HG02943 (cell line): ENCODE measurements around the gene SEC14L6.

Source experiments
- ATAC-seq: cut with Tn5 transposase; IDR thresholded peaks from one replicate; pipeline ENCODE4 v1.9.1; 2021; ENCODE audit warnings: mild to moderate bottlenecking, low read depth, moderate library complexity; ENCODE audit not compliant: unreplicated experiment

SEC14L6 gene

GRCh38 chr22:30502911-30503310, 43.6 kb downstream of the SEC14L6 start:
- ATAC-seq: no peak

GRCh38 chr22:30502153-30502552, 44.4 kb downstream of the SEC14L6 start:
- no peak for ATAC-seq

DNA sequence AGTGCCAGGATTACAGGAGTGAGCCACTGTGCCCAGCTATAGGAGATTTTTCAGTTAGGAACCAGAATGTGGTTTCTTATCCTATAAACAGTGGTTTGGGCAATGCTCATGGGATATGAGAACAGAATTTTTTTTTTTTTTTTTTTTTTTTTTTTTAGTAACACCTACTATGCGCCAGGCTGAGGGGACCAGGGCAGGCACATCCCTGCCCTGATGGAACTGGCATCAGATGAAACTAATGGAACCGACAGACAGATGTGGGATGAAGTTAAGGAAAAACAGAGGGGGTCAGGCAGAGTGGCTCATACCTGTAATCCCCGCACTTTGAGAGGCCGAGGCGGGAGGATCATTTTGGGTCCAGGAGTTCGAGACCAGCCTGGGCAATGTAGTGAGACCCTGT, 45.9 kb downstream of the SEC14L6 start:
- no peak for ATAC-seq

GRCh38 chr22:30497466-30498150, 48.9 kb downstream of the SEC14L6 start:
- no peak for ATAC-seq

DNA sequence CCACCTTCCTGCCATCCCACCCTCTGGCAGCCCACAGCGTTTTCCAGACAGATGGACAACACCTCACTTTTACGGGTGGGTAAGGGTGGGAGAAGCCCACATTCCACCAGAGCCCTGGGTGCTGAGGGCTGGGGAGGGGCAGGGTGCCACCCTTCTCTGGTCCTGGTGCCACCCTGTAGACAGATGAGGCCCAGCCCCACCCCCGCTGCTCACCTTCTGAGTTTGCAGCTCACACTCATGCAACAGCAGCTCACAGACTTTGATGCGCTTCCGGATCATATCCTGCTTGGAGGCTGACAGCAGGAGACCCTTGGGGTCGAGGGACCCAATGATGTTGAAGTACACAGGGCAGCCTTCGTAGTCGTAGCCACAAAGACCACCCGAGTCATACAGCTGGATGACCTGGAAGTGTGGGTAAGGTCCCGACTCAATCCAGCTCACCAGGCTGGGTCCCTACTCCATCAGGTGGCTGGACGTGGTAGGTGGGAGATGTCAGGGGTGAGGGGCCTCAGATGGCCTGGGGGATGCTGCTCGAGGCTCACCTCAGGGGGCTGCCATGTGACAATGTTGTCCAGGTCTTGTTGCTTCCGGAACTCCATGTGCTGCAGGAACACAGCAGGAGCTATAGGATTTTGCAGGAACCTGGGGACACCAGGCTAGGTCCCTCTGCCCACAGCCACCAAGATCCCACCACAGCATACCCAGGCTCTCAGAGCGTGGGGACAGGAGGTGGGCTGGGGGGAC, 51.3 kb downstream of the SEC14L6 start:
- ATAC-seq: no peak

DNA sequence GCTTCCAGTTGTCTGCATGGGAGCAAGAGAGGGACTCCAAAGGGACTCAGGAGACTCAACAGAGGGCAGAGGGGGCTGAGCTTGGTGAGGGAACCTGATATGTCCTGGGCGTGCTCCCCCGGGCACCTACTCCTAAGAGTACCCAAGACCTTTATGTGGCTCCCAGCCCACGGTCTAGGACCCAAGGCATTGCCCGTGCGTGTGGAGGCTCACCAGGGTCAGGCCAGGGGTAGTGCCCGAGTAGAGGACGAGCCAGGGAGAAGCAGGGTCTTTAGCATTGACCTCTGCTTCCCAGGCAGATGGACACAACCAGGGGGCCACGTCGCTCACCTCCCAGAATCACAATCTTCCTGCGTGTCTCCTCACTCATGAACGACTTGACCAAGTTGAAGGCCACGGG, 54.4 kb downstream of the SEC14L6 start:
- ATAC-seq: no peak

- ATAC-seq: no peak
Observed at GRCh38 chr22:30491381-30491780, 55.2 kb downstream of the SEC14L6 start.

GRCh38 chr22:30490399-30490798, 56.1 kb downstream of the SEC14L6 start:
- no peak for ATAC-seq

DNA sequence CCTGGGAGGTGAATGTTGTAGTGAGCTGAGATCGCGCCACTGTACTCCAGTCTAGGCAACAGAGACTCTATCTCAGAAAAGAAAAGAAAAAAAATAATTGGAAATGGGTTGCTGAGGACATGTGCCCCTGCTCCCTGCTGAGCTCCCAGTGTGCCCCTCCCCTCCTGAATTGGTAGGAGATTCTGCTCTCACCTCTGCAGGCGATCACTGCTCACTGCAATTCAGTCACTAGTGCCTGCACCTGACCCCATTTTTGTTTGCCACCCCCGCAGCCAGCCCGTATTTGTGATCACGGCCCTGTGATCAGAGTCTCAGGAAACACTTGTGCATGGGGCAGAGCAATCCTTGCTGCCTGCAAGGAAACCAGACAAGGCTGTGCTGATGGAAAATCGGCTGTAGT, 58.4 kb downstream of the SEC14L6 start:
- no peak for ATAC-seq

GRCh38 chr22:30486661-30487115, 59.9 kb downstream of the SEC14L6 start:
- no peak for ATAC-seq

GRCh38 chr22:30486118-30486517, 60.4 kb downstream of the SEC14L6 start:
- ATAC-seq: no peak

DNA sequence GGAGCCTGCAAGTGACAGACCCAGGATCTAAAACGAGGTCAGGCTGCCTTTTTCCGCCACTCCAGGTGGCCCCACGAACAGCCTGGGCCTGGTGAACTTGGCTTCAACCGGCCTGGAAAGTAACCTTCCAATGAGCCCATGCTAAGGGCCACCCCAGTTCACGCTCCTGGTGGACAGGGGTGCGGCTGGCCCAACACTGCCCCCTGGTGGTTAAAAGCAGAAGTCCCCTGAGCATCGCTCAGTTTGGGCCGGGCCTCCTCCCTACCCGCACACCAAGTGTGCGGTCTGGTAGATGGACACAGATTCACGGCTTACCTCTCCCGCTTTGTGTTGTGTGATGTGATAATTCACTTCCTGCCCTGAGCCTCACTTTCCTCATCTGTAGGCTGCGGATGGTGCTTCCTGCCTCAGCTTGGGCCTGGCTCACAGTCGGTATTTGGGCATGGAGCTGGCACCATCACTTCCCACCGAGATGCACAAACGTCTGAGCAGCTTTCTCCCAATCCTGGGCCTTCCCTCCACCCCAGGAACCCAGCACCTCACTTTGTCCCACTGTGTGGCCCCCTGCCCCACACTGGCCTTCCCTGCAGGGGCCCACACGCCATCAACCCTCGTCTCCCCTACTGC, 61.1 kb downstream of the SEC14L6 start:
- no peak for ATAC-seq

DNA sequence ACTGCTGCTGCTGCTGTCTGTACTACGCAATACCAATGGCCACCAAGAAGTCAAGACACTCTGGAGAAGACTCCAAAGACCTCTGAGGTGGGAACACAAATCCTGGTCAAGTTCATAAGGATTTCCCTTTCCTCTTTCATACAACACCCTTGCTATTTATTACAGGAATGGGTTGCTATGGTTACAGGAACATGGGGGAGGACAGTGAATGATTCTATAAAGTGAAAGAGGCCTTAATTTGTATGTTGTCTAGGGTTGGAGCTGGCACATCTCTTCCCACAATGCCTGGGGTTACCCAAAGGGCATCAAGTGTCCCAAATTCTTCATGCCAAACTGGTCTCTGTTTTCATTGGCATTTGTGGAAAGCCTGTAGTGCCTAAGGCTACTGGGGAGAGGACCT, 63.4 kb downstream of the SEC14L6 start:
- no peak for ATAC-seq

- no peak for ATAC-seq
Observed at GRCh38 chr22:30481711-30482110, 64.8 kb downstream of the SEC14L6 start.

GRCh38 chr22:30479981-30480380, 66.6 kb downstream of the SEC14L6 start:
- no peak for ATAC-seq

DNA sequence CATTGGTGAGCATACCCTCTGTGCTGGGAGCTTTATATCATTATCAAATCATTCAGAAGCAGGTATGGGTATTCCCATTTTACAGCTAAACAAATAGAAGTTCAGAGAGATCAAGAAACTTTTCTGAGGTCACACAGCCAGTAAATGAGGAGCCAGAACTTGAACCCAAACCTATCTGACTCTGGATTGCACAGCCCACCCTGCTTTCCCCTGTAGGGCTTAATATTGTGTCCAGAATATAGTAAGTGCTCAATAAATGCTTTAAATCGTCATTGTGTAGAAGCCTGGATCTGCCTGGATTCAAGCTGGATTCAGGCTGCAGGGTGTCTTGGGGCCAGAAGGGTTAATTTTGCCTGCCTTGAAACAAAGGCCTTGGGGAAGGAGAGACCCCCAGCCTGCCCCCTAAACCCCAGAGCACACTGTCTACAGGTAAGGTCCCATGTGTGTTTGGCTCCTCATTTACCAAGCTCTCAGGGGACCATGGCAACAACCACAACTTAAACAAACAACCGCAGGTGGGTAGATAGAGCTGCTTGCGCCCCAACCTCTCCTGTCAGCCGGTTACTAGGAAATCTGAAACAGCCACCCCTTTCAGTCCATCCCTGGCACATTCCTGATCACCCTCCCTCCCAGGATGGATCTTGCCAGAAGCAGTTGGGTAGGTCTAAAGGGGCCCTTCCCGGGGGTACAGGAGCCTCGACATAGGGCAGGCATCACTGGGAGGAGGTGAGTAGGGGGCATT, 71.7 kb downstream of the SEC14L6 start:
- no peak for ATAC-seq

DNA sequence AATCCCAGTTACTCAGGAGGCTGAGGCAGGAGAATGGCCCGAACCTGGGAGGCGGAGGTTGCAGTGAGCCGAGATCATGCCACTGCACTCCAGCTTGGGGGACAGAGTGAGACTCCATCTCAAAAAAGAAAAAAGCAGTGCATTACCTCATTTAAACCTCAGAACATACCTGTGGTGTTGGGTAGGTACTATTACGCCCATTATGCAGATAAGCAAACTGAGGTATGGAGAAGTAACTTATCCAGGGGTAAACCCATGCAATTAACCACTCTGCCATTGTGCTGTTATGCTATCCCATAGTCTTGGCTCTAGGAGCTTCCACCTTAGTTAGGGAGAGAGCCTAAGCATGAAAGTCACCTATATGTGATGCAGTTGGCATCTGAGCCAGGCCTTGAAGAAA, 72.4 kb downstream of the SEC14L6 start:
- no peak for ATAC-seq

DNA sequence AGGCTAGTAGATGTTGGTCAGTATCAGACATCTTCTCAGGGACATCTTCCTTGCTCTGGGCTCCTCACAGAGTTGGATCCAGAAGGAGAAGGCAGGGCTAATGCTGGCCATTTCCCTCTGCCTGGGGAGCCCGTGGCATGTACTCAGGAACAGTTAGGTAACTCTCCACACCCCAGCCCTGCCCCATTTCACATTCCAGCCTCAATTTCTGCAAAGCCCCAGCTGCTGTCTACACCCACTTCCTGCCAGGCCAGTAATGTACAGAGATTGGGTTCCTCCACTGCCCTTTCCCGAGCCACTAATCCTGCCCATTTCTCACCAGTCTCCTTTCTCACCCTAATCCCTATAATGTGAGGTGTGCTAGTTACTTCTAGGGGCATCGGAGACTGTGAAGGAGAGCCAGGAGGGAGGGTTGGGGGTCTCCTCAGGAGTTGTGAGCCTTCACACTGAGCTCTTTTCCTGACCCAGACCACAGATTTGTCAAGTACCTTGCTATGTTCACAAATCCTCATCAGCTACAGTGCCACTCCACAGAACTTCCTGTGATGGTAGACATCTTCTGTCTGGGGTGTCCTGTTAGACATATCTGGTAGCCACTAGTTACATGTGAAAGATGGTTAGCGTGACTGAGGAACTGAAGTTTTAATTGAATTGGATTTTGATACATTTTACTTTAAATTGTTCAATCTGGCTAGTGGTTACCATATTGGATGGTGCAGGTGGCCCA, 73.4 kb downstream of the SEC14L6 start:
- ATAC-seq: no peak
